RPMI7951 (cell line): Measurements from ENCODE around the gene MYH11. TPM values are rescaled to one million over a fixed set of nuclear protein-coding genes. Genes with fewer than 3 reads are reported as not detected.
A peak's percentile ranks its signal among the peaks of the same experiment; 100 is the strongest.
"Not testable (repeated sequence)": the region's sequence is repeated elsewhere in the genome, so short reads cannot be mapped to it uniquely, and the experiment has no call there.

Experiments used
- DNase-seq: peaks from one replicate; pipeline ENCODE4 v3.0.0-alpha.2; 2012; ENCODE audit warnings: low read depth
- total RNA-seq: library from RNA; depleted of rRNA; stranded (reverse); fragments of >200 nt; shearing (Covaris generic); gene quantifications from 2 replicates; pipeline ENCODE4 v1.2.3, GENCODE V29; 2014

MYH11 gene
- total RNA-seq, 1 experiment from 2014 or later: not detected

GRCh38 chr16:15714393-15715172, 142.2 kb downstream of the MYH11 start:
- DNase-seq: no peak

- DNase-seq: no peak
Measured at GRCh38 chr16:15708997-15709396, 147.8 kb downstream of the MYH11 start.

GRCh38 chr16:15708096-15708495, 148.7 kb downstream of the MYH11 start:
- DNase-seq: peak; percentile 51

GRCh38 chr16:15707332-15707731, 149.5 kb downstream of the MYH11 start:
- DNase-seq: no peak

GRCh38 chr16:15705064-15705565, 151.7 kb downstream of the MYH11 start:
- DNase-seq: no peak

GRCh38 chr16:15704545-15704987, 152.3 kb downstream of the MYH11 start:
- DNase-seq: peak; percentile 54

- no peak for DNase-seq
Measured at GRCh38 chr16:15703029-15703736, 153.6 kb downstream of the MYH11 start.

GRCh38 chr16:15701975-15702970, 154.6 kb downstream of the MYH11 start:
- no peak for DNase-seq

GRCh38 chr16:15701367-15701766, 155.5 kb downstream of the MYH11 start:
- DNase-seq: no peak

GRCh38 chr16:15699819-15700218, 157.0 kb downstream of the MYH11 start:
- DNase-seq: no peak

GRCh38 chr16:15694499-15694898, 162.3 kb downstream of the MYH11 start:
- no peak for DNase-seq

GRCh38 chr16:15692508-15692907, 164.3 kb downstream of the MYH11 start:
- DNase-seq: not testable (repeated sequence)

GRCh38 chr16:15691046-15691445, 165.8 kb downstream of the MYH11 start:
- no peak for DNase-seq

- no peak for DNase-seq
Measured at GRCh38 chr16:15690296-15690695, 166.5 kb downstream of the MYH11 start.

- DNase-seq: no peak
Measured at GRCh38 chr16:15689290-15689689, 167.5 kb downstream of the MYH11 start.

- no peak for DNase-seq
Measured at GRCh38 chr16:15686287-15686686, 170.5 kb downstream of the MYH11 start.

GRCh38 chr16:15682105-15682570, 174.7 kb downstream of the MYH11 start:
- DNase-seq: peak; percentile 76

GRCh38 chr16:15677447-15677846, 179.4 kb downstream of the MYH11 start:
- DNase-seq: no peak

GRCh38 chr16:15676506-15676905, 180.3 kb downstream of the MYH11 start:
- DNase-seq: no peak

- no peak for DNase-seq
Measured at GRCh38 chr16:15674571-15674970, 182.3 kb downstream of the MYH11 start.

GRCh38 chr16:15672514-15673167, 184.2 kb downstream of the MYH11 start:
- DNase-seq: peak; percentile 96
